NCI-H226 (cell line): ENCODE data around the gene NBPF20.
A peak's percentile ranks its signal among the peaks of the same experiment; 100 is the strongest.
"Not testable (repeated sequence)": the region's sequence is repeated elsewhere in the genome, so short reads cannot be mapped to it uniquely, and the experiment has no call there.

ENCODE experiments used
- DNase-seq: peaks from one replicate; pipeline ENCODE4 v3.0.0-alpha.2; 2015

Gene NBPF20, protein sequence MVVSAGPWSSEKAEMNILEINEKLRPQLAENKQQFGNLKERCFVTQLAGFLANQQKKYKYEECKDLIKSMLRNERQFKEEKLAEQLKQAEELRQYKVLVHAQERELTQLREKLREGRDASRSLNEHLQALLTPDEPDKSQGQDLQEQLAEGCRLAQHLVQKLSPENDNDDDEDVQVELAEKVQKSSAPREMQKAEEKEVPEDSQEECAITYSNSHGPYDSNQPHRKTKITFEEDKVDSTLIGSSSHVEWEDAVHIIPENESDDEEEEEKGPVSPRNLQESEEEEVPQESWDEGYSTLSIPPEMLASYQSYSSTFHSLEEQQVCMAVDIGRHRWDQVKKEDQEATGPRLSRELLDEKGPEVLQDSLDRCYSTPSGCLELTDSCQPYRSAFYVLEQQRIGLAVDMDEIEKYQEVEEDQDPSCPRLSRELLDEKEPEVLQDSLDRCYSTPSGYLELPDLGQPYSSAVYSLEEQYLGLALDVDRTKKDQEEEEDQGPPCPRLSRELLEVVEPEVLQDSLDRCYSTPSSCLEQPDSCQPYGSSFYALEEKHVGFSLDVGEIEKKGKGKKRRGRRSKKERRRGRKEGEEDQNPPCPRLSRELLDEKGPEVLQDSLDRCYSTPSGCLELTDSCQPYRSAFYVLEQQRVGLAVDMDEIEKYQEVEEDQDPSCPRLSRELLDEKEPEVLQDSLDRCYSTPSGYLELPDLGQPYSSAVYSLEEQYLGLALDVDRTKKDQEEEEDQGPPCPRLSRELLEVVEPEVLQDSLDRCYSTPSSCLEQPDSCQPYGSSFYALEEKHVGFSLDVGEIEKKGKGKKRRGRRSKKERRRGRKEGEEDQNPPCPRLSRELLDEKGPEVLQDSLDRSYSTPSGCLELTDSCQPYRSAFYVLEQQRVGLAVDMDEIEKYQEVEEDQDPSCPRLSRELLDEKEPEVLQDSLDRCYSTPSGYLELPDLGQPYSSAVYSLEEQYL (N-terminal part only)

DNA sequence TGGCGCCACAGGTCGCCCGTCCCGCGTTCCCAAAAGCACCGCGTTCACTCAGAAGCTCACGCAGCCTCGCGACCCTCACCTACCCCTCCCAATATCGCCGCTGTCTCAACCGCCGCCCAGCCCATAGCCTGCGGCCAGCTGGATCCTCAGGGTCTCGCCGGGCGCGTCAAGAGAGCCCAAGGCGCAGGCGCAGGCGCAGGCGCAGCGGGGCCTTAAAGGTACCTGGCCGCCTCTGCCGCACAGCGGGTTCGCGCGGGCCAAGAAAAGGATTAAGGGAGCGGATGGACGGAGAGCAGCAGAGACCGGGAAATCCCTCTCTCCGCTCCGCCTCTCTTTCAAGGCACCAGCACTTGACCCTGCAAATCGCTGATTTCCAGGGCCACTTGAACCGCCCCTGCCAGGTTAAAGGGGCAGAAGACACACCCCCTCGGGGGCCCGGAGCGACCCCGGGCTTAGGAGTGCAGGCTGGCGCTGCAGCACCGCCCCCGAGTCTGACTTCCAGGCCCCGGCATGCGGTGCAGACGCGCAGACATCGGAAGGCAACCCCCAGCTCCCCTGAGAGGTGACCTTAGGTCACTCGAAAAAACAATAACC, at the start of gene NBPF20:
Gene NBPF20, minus strand, starts transcription at position 168 of the 594 bp plus-strand sequence. CDS start 20,331 bp downstream, outside the sequence.
- peak; percentile 70 for DNase-seq

DNA sequence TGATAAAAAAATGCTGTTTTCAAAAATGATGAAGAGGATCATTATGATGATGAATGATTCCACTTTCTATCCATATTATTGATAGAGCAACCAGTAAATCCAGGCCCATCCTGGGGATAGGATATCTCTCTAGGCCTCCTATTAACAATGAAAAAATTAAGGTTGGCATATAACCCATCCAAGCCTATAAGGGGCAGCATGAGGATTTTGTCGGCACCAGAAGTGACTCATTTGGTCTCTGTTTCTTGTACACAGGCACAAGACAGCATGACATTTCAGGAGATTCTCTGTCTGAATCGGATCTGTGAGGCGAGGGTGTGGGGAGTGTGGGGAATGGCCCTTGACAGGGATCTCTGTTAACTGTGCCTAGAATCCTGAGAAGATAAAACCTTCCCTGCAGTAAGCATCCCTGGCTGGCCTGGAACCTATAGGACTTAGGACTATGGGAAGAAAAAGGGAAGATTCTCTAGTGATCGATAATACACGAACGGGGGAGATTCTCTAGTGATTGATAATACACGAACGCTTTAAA, 49.5 kb upstream of the NBPF20 start:
- not testable (repeated sequence) for DNase-seq

DNA sequence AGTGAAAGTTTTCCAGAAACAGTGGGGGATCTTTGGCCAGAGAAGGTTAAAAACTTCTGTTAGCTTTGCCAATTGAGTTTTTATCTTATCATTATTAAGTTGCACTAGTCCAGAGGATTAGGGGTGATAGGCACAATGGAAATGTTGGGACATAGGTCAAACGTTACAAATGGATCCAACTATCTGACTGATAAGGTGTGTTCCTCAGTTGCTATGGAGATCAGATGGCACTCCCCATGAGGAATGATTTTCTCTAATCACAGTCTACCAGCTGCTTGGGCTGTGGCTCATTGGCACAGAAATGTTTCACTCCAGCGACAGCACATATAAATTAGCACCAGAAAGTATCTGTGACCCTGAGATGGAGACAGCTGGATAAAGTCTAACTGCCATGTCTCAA, 47.3 kb upstream of the NBPF20 start:
- DNase-seq, result not testable (repeated sequence)

DNA sequence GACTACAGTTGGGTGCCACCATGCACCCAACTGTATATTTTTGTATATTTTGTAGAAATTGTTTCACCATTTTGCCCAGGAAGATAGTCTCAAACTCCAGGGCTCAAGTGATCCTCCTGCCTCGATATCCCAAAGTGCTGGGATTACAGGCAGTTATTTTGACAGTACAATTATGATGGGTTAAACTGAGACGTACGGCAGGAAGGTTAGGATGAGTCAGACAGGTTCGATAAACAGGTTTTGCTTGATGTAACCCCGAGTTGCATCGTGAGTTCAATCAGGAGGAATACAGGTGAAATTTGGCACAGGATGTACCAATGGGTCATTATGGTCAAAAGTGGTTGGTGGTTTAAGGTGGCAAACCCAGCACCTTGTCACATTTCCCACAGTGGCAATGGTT, 46.0 kb upstream of the NBPF20 start:
- not testable (repeated sequence) for DNase-seq

DNA sequence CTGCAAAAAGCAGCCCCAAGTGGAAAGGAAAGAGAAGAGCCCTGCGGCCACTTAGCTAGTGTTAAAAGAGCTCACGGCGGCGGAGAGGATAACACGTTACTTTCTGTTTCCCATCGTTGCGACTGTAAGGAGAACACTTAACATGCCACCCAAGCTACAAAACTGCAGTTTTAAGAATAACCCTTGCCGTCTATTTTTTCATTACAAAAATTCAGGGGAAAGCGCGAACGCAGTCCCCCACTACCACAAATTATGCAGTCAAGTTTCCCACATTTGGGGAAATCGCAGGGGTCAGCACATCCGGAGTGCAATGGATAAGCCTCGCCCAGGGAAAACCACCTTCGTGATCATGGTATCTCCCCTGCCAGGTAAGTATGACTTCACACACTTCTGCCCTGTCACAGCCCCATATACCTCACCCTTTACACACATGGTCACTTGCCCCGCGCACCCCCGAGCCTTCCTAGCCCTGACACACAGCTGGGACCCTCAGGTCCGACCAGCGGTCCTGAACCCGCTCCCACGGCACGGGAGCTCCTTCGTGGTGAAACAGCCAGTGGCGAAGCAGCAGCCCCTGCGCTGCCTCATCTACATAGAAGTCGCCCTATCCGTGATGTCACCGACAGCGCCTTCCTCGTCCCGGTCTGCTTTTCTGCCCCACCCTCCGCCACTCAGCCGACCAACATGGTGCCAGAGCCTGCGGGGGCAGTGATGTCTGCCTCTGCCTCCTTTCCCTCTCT, 40.2 kb upstream of the NBPF20 start:
- DNase-seq, result not testable (repeated sequence)

DNA sequence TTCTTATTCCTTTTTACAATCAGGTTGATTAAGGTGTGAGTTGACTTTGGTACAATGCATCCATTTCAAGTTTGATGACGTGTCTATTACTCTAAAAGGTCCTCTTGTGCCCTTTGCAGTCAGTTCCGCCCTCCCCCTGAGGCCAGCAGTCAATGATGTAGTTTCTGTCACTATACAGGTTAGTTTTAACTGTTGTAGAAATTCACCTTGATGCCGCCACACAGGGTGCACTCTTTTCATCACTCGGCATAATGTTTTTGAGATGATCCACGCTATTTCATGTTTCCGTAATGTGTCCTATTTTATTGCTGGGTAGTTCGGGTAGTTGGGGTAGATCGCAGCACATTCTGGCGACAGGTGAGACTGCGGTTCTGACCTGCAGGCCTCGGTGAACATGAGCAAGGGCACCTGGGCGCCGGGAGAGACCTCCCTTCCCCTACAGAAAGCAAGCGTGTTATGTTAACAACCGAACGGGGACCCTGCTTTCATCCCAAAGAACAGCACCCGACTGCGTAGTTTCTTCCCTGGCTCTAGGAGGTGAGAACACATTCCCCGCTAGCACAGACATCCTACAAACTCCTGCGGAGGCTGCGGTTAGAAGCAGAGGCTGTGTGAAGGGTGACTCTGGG, 39.4 kb upstream of the NBPF20 start:
- DNase-seq, result not testable (repeated sequence)

DNA sequence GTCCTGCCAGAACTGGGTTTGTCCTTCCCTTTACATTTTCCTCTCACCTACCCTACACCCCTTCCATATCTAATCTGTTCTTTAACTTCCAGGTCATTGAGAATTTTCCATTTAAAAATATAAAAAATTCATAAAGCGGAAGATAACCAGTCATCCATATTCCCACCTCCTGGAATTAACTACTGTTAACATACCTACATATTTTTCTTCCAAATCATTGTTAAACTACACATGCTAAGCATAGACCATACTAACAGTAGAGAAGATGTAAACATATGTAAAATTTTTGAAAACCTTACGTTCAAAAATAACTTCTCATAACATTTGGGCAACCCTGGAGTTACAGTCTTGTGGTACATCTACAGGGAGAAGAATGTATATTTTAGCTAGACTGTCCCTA, 38.6 kb upstream of the NBPF20 start:
- DNase-seq, result not testable (repeated sequence)

DNA sequence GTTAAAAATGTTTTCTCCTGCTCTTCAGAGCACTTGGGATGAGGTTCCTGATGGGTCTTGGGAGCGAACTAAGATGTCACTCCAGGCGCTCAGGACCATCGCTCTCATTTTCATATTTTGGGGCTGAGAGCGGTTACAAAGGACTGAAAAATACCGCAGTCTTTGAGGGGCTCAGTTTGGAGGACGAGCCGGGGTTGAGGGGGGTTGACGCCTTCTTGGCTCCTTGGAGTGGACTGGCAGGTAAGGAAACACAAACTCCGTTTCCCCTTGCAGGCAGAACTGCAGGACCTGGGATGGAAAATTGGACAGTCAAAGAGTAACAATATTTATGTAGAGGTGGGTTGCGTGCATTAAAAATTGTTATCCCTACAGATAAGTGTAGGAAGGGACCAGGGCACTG, 35.3 kb upstream of the NBPF20 start:
- not testable (repeated sequence) for DNase-seq

DNA sequence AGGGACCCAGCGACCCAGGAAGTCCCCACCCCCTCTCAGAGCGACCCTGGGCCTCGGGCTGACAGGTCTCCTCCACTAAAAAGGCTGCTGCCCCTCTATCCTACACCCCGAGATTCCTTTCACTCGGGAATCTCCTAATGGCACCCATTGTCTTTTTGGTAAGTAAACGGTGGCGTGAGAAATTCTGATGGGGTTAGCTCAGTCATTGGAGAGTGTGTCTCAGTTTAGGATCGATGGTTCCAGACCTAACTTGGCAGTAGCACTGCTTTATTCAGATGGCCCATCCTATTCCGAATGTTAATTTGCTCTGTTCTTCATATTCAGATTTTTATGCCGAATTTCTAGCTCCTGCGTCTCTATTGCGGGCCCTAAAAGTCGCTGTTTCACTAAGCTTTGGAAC, 34.6 kb upstream of the NBPF20 start:
- DNase-seq, result not testable (repeated sequence)

DNA sequence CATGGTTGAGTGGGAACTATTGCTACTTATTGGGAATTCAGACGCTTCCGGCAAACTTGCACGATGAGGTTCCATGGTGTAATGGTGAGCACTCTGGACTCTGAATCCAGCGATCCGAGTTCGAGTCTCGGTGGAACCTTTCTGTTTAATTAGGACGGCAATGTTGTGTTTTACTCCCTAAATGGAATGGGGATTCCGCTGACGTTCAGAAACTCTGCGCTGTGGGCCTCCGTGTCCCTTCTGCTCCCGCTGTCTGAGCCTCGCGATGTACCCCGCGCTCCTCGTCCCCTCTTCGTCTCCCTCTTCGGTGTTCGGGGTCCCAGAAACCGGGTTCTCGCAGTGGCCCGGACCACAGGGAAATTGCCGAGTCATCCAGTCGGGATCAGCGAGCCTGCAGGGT, 34.2 kb upstream of the NBPF20 start:
- DNase-seq, result not testable (repeated sequence)

DNA sequence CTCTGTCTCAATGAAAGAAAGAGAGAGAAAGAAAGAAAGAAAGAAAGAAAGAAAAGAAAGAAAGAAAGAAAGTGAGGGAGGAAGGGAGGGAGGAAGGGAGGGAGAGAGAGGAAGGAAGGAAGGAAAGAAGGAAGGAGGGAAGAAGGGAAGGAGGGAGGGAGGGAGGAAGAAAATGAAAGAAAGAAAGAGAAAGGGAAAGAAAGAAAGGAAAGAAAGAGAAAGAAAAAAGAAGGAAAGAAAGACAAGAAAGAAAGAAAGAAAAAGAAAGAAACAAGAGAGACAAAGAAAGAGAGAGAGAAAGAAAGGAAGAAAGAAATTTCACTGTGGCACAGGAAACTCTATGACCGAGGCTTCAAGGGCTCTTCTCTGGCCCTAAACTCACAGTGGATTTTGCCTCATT, 33.7 kb upstream of the NBPF20 start:
- DNase-seq, result not testable (repeated sequence)

DNA sequence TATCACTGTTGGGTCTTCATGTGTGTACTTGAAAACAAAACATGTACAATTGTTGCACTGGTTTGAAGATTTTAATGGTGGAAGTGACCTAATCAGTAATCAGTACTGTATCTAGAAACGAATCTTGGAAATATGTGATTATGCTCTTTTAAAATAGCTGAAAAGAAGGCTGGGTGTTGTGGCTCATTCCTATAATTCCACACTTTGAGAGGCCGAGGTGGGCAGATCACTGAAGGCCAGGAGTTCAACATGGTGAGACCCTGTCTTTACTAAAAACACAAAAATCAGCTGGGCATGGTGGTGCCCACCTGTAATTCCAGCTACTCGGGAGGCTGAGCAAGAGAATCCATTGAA, 29.4 kb upstream of the NBPF20 start:
- not testable (repeated sequence) for DNase-seq

DNA sequence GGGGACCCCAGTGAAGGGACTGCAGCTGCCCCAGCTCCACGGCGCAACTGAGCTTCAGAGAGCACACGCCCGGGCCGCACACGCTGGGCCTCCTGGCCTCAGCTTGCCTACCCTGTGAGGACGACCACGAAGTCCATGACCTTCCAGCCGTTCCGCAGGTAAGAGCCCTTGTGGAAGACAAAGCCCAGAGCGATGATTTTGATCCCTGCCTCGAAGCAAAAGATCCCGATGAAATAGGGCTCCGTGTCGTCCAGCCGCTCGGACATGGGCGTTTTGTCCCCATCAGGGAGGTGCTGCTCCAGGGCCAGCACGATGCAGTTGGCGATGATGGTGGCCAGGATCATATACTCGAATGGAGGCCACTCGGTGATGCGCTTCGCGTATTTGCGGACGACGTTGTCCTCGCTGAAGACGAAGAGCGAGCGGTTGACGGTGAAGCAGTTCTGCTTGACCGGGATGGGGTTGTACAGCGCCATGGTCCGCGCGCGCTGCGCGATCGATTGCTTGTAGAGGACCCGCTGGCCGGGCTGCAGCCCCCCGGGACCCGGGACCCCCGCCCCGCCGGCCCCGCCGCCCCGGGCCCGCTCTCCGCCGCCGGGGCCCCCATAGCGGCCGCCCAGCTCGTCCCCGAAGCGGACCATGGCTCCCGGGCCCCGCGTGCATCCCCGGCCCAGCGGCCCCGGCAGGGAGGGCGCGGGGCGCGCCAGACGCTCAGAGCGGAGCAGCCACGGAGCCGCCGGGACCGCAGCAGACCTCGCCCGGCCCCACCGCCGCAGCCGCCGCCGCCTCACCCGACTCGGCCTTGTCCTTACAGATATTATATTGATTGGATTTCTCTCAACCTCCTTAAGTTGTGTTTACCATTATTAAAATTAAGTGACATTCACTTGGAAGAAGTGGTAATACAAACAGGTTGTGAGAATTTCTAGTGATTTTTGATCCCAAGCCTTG, 28.7 kb upstream of the NBPF20 start:
- DNase-seq, result not testable (repeated sequence)

DNA sequence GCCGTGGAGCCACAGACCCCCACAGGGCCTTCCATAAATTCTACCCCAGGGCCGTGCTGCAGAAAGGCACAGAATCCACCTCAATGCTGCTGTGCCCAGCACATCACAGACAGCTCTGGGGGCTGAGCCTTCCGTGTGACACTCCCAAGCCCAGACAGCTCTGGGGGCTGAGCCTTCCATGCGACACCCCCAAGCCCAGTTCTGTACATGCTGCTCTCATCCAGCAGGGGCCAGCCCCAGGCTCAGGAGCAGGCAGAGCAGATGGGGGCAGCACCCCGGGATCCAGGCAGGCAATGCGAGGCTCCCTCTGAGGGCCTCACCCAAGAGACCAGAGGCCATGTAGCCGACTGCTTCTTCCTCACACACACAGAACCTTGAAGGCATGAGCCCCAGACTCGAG, 27.1 kb upstream of the NBPF20 start:
- DNase-seq, result not testable (repeated sequence)

DNA sequence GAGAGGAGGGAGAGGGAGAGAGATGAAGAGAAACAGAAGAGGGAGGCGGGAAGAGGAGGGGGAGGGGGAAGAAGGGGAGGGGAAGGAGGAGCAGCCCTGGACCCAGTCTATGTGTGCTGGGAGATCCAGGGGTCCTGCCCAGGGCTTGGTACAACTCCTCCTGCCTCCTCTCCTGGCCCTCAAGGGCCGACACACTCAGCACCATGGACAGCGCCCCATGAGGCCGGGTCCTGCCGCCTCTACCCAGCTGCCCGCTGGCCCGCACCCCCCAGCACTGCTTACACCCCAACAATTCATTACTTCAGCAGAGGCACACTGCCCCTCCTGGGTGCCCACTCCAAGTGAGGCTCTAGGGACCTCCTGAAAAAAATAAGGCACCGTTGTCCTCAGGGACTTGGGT, 26.5 kb upstream of the NBPF20 start:
- peak; percentile 2 for DNase-seq

DNA sequence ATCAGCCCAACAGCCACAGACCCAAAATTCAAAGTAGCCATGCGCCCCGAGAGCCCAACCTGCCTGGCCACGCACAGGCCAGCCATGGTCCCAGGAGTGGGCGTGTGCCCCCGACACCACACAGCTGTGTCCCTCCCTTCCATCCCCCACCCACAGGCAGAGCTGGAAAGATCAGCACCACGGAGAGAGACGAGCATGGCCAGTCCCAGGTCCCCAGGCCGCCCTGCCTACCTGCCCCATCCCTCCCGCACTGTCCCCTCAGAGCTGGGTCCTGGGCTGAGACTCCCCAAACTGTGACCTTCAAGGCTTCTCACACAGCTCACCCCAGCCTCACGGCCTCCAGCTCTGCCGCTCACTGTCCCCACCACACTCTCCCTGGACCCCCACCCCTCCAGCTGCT, 19.8 kb upstream of the NBPF20 start:
- DNase-seq, result not testable (repeated sequence)

DNA sequence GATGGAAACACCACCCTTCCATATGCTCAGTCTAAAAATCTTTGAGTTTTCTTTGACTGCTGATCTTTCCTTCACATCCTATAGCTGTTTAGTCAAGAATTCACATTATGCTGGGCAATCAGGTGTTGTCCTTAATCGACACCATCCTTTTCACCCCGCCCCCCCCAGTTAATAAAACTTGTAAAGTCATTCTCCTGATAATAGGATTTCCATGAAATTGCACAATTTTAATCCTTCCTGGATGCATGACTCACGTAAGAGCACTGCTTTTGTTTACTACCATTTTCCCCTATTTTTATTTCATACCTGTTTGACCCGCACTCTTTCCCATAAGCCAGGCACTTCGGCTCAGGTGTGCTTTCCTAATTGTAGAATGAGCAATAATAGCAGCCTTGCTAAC, 16.9 kb upstream of the NBPF20 start:
- DNase-seq, result not testable (repeated sequence)

DNA sequence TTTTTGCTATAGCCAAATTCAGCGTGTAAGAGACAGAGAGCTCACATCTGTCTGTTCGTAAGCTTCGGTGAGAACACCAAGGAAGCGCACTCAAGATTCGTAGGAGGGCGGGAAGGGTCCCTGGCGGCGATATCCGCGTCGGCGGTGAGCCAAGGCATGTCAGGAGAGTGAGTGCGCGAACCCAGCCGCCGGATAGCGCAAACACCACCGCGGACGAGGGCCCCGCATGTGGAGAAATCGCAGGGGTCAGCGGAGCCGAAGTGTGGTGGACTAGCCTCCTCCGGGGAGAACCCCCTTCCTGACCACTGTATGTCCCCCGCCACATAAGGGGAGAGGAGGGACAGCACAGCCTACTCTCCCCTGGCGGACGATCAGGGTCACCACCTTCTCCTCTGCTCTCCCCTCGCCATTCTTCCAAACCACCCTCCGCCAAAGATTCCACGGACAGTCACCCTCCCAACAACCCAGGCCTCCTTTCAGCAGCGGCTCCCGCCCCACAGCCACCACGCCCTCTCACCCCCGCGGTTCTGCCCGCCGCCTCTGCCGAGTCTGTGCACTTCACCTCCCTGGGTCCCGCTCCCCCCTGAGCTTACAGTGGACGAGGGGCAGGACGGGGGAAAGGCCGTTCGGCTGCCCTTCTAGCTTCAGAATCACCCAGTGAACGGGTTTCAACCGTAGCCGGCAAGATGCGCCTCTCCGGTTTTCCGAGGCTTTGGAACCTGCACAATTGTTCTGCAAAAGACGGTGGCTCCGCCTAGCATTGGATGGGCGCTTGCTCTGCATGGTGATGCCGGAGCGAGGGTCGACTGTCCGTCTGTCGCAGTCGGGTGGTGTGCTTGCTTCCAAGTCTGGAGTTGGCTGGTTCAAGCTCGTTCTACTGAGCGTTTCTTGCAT, 6.2 kb upstream of the NBPF20 start:
- DNase-seq, result not testable (repeated sequence)

DNA sequence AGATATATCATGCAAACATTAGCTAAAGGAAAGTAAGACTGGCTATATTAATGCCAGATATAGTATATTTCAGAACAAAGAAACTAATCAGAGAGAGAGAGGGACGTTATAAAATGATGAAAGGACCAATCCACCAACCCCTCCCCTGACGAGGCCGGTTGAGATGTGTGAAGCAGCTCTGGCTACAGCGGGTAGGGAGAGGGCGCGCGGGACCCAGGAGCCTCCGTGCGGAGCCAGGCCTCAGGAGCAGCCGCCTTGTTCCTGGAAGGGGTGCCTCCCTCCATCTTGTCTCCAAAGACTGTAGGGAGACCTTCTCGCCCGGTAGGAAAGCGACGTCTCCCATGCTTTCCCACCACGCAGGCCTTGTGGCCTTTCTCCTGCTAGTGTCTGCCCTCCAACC, 5.4 kb upstream of the NBPF20 start:
- not testable (repeated sequence) for DNase-seq
